ENCODE measurements around the gene ANKS1B.

The ANKS1B gene

GRCh38 chr12:99284161-99284560 is 700.6 kb downstream of the ANKS1B start:
- TF ChIP-seq CTCF (IDR thresholded peaks at IDR 0.05; ENCODE audit: insufficient read depth, low read depth, low read length, missing control alignments), result no peak
- DNase-seq (ENCODE audit: low read depth), result no peak
- no peak overlapping the region for H3K4me3 ChIP-seq (ENCODE audit: low read depth, low read length)

- DNase-seq (ENCODE audit: low read depth), result no peak
- TF ChIP-seq CTCF (IDR thresholded peaks at IDR 0.05; ENCODE audit: insufficient read depth, low read depth, low read length, missing control alignments), result no peak
- H3K4me3 ChIP-seq (ENCODE audit: low read depth, low read length), result no peak overlapping the region
Observed at GRCh38 chr12:99282624-99283023, 702.1 kb downstream of the ANKS1B start.

DNA sequence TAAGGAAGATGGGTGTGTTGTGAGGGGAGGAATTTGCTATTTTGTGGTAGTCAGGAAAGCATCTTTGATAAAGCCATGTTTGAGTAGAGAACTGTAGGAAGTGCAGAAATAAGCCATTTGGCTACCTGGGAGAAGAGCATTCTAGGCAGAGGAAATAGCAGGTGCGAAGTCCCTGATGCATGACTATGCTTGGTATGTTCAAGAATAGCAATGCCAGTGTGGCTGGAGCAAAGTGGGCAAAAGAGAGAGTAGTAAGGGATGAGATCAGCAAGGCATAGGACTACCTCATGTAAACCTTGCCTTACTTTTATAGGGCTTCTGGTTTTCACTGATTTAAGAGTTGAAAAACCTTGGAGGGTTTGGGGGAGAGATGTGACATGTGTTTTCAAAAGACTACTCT is 702.6 kb downstream of the ANKS1B start:
- TF ChIP-seq CTCF (IDR thresholded peaks at IDR 0.05; ENCODE audit: insufficient read depth, low read depth, low read length, missing control alignments), result no peak
- no peak for DNase-seq (ENCODE audit: low read depth)
- no peak overlapping the region for H3K4me3 ChIP-seq (ENCODE audit: low read depth, low read length)

- peak; percentile 67 for DNase-seq (ENCODE audit: low read depth)
- no peak for TF ChIP-seq CTCF (IDR thresholded peaks at IDR 0.05; ENCODE audit: insufficient read depth, low read depth, low read length, missing control alignments)
- no peak overlapping the region for H3K4me3 ChIP-seq (ENCODE audit: low read depth, low read length)
Observed at GRCh38 chr12:99281277-99281676, 703.5 kb downstream of the ANKS1B start.

DNA sequence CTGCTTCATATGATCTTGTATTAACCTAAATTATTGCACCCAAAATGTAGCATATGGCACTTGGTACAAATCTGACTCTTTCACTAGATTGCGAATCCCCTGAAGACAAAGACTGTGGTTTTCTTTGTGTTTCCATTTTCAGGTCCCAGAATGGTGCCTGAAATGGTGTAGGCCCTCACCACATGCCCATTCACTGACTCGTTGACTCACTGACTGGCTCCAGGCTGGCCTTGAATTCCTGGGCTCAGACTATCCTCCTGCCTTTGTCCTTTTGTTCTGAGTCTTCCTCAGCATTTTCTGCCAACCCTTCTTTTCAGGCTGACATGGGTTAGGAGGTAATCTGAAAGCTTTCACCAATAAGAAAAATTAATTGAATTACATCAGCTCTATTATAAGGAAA is 705.8 kb downstream of the ANKS1B start:
- no peak overlapping the region for H3K4me3 ChIP-seq (ENCODE audit: low read depth, low read length)
- peak; percentile 25 for DNase-seq (ENCODE audit: low read depth)
- no peak for TF ChIP-seq CTCF (IDR thresholded peaks at IDR 0.05; ENCODE audit: insufficient read depth, low read depth, low read length, missing control alignments)

DNA sequence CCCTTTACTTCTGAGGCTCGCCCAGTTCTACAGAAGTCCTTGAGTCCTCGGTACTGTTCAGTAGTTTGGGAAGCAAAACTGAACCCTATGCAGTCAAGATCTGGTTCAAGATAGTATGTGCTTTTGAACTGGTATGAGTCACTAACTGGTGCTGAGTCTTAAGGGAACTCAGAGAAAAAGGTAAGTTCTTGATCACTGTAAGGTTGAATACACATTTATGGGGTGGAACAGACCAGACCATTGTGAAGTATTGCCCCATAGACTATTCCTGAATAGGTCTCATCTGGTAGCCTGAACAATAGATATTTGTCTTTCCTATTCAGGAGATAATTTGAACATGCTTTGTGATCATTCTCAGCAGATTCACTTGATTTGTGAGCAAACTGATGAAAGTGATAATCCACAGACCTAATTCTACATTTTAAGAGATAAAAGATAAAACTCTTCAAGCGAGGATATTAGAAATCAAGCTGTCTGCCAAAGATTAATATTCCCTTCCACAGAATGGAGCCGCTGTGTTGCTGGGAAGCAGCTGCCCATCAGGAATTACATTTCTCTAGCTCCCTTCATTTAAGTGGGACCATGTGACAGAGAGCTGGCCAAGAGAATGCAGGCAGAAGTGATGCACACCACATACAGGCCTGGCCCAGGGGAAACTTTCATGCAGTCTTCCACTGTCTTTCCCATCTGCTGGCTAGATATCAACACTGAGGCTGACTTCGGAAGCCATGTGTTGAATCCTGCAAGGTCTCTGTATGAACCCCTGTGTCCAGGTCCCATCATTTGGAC is 707.0 kb downstream of the ANKS1B start:
- no peak for TF ChIP-seq CTCF (IDR thresholded peaks at IDR 0.05; ENCODE audit: insufficient read depth, low read depth, low read length, missing control alignments)
- no peak overlapping the region for H3K4me3 ChIP-seq (ENCODE audit: low read depth, low read length)
- no peak for DNase-seq (ENCODE audit: low read depth)

DNA sequence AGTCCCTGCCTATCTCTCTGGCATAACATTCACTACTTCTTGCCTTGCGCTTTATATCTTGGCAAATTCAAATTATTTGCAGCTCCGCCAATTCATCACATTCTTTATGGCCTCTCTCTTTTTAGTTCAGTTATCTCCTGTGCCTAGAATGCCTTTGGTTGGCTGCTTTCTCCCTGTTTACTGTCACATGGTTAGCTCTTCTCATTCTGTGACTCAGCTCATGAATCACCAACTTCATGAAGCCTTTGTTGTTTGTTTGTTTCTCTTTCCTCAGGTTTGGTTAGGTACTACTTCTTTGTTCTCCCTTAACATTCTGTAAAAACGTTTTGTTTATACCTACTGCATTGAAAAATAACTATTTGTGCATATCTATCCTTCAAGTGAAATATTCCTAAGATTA is 713.7 kb downstream of the ANKS1B start:
- TF ChIP-seq CTCF (IDR thresholded peaks at IDR 0.05; ENCODE audit: insufficient read depth, low read depth, low read length, missing control alignments), result no peak
- no peak for DNase-seq (ENCODE audit: low read depth)
- H3K4me3 ChIP-seq (ENCODE audit: low read depth, low read length), result no peak overlapping the region

All from GM12865 (cell line).